Colonic mucosa (tissue), 4 donors: Measurements from ENCODE around the gene SLC26A11. TPM values are rescaled to one million over a fixed set of nuclear protein-coding genes. Genes with fewer than 3 reads are reported as not detected.

Experiments used
- DNase-seq: peaks from one replicate; pipeline ENCODE4 v3.0.0-alpha.2; 2020
- H3K27ac ChIP-seq: fragments of 200-600 bp; one replicate; pipeline ENCODE4 v1.8.0; 2021
- H3K27me3 ChIP-seq: fragments of 200-600 bp; one replicate; pipeline ENCODE4 v1.8.0; 2021
- H3K36me3 ChIP-seq: fragments of 200-600 bp; one replicate; pipeline ENCODE4 v1.8.0; 2021
- H3K4me1 ChIP-seq: fragments of 200-600 bp; one replicate; pipeline ENCODE4 v1.8.0; 2021; ENCODE audit warnings: mild to moderate bottlenecking
- H3K4me3 ChIP-seq: fragments of 200-600 bp; one replicate; pipeline ENCODE4 v1.8.0; 2021
- H3K9ac ChIP-seq, 2 donors: one replicate each; pipeline ENCODE4 v1.7.0; 2013; ENCODE audit warnings: control low read depth in 2 of 2, low read depth in 2 of 2, low read length in 2 of 2
- H3K9me3 ChIP-seq: fragments of 200-600 bp; one replicate; pipeline ENCODE4 v1.8.0; 2021
- intact Hi-C: fragments of 100-400 bp; cut with DNase I; formaldehyde crosslinking; loops from one replicate; pipeline ENCODE4 v1.14.1; 2022
- total RNA-seq, 2 donors: library from RNA; stranded (reverse); fragmentation: NEBNext Ultra II Directional in 1 of 2; extraction: Animal tissue kit (Norgen Biotek cat#: 25700) in 1 of 2; gene quantifications; one replicate each; pipeline ENCODE4 v1.2.1, GENCODE V29; 2021
- TF ChIP-seq, protein P1 (sequence below): fragments of 200-600 bp; IDR thresholded peaks from one replicate; pipeline ENCODE4 v1.8.0; 2022; ENCODE audit warnings: antibody characterized with exemption, mild to moderate bottlenecking
- donor health status: healthy.
- donor health status: DM: no; HTN: no; CAD: no.
- donor health status: DM: no; HTN: no; CAD: no.

SLC26A11 gene
- total RNA-seq, 2 donors from 2014 or later: 8.0 to 9.3 TPM

DNA sequence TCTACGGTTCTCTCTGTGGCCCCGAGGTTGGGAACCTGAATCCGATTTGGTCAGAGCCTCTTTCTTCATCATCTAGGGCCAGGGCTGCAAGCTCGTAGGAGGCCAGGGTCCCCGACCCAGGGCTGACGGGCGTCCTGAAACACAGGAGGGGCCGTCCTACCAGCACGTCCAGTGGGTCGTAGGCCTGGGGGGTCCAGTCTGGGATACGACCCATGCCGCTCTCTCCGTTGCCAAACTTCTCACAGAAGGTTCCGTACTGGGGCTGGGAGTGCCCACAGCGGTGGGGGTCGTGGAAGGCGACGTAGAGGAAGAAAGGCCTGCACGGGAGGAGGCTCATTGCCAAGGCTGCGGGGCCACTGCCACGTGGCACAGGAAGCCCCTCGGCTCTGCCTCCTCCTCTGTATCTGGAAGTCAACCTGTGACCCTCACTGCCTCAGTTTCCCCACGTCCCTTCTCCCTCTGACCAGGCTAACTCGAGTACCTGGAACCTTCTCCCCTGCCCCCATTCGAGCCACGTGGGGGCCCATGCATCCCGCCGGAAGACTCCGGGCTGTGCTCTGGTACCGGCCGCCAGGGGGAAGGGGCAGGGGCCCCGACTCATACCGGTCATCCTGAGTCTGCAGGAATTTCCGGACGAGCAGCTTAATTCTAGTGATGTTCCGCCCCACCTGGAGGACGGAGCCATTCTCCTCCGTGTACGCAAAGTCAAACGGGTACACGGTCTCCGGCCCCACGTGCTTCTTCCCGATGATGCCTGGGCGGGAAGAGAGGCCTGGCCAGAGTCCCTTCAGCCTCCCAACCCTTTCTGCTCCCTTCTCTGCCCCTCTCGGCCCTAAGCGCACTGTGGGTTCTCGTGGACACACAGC is 6.0 kb upstream of the SLC26A11 start:
- Histone ChIP-seq H3K27me3 (no peaks in the 10 kb centered on the region), H3K9me3 (no peaks in the 10 kb centered on the region), H3K4me3 (no peak overlapping the region), H3K36me3 (no peaks in the 10 kb centered on the region), H3K4me1 (peaks cover 2% of the 10 kb centered on the region), H3K9ac (no peak overlapping the region), H3K27ac (no peak overlapping the region)
- no peak for DNase-seq
- intact Hi-C loops: no loop called here
- TF ChIP-seq, protein P1, sequence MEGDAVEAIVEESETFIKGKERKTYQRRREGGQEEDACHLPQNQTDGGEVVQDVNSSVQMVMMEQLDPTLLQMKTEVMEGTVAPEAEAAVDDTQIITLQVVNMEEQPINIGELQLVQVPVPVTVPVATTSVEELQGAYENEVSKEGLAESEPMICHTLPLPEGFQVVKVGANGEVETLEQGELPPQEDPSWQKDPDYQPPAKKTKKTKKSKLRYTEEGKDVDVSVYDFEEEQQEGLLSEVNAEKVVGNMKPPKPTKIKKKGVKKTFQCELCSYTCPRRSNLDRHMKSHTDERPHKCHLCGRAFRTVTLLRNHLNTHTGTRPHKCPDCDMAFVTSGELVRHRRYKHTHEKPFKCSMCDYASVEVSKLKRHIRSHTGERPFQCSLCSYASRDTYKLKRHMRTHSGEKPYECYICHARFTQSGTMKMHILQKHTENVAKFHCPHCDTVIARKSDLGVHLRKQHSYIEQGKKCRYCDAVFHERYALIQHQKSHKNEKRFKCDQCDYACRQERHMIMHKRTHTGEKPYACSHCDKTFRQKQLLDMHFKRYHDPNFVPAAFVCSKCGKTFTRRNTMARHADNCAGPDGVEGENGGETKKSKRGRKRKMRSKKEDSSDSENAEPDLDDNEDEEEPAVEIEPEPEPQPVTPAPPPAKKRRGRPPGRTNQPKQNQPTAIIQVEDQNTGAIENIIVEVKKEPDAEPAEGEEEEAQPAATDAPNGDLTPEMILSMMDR: no peak

DNA sequence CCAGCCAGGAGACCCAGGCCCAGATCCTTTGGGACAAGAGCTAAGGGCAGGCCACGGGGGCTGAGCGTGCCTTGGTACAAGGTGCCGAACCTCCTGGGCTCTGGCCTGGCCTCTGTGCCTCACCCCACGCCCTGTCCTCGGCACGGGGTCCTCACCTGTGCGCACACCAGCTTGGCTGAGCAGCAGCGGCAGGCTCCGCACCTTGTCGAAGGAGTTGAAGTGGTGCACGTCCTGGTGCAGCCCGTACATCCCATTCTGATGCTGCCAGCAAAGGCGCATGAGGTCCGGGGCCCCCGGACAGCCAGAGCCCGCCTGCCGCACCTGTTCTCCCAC is 5.4 kb upstream of the SLC26A11 start:
- Histone ChIP-seq H3K9me3 (no peaks in the 10 kb centered on the region), H3K36me3 (no peaks in the 10 kb centered on the region), H3K4me3 (no peak overlapping the region), H3K27me3 (no peaks in the 10 kb centered on the region), H3K27ac (no peak overlapping the region), H3K9ac (no peak overlapping the region), H3K4me1 (peaks cover 3% of the 10 kb centered on the region)
- DNase-seq: no peak
- TF ChIP-seq, protein P1: no peak
- intact Hi-C loops: no loop called here

DNA sequence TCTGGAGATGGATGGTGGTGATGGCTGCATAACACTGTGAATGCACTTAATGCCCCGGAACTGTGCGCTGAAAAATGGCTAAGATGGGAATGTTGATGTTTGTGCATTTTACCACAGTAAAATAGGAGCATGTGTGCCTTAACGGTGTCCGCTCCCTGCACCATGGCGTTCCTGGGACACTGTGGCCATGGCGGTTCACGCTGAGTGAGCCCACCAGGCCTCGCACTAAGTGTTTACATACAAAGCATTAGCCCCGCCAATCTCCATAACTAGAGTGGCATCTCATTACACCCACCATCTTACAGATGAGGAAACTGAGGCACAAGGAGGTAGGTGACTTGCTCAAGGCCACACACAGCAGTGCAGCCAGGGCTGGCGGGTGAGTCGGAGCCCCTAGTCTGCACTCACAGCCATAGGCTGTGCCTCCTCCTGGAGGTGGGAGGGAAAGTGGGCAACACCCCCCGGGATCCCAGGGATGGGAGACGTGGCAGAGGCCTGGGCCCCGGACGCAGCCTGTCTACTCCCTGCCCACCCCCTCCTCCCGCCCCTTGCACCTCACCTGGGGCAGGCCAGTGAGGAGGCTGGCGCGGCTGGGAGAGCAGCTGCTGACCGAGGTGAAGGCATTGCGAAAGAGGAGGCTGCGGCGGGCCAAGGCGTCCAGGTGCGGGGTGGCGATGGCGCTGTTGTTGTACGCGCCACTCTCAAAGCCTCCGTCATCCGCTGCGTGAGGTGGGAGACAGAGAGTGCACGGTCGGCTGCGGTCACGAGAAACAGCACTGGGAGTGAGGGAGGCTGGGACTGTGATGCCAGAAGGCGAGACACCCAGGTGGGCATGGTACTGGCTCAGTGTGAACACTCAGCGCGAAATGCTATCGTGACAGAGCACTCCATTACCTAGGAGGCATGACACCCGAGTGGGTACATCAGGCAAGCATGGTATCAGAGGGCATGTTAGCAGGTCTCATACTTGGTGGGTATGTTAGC is 3.5 kb upstream of the SLC26A11 start:
- no peak for DNase-seq

DNA sequence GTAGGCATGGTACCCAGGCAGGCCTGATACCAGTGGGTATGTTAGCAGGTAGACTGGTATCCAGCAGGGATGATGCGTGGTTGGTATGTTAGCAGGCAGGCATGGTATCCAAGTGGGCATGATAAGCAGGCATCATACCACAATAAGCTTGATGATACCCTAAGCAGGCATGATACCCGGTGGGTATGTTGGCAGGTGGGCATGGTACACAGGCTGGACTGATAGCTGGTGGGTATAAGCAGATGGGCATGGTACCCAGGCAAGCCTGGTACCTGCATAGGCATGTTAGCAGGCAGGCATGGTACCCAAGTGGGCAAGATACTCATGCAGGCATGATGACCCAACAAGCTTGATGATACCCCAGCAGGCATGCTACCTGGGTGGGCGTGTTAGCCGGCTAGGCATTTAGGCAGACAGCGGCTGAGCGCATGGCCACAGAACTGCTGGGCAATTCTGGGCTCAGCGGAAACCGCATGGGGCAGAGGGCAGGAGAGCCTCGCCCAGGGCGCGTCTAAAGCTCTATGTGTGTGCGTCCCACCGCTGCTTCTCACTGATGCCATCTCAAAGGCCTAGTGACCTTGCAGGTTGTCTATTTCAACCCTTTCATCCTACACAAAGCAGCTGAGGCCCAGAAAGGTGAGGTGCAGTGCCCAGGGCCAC is 2.4 kb upstream of the SLC26A11 start:
- Histone ChIP-seq H3K9ac (no peak overlapping the region), H3K9me3 (no peaks in the 10 kb centered on the region), H3K27ac (no peak overlapping the region), H3K27me3 (no peaks in the 10 kb centered on the region), H3K36me3 (no peaks in the 10 kb centered on the region), H3K4me1 (peaks cover 3% of the 10 kb centered on the region), H3K4me3 (no peak overlapping the region)
- DNase-seq: no peak
- TF ChIP-seq, protein P1: no peak
- intact Hi-C loops: no loop called here

More for the DNA sequence above, 3.5 kb upstream of the SLC26A11 start:
- intact Hi-C loops: no loop called here
- H3K27me3 ChIP-seq: no peaks in the 10 kb centered on the region
- no peak overlapping the region for H3K27ac ChIP-seq
- TF ChIP-seq, protein P1: no peak
- no peaks in the 10 kb centered on the region for H3K9me3 ChIP-seq
- H3K4me1 ChIP-seq: peaks cover 3% of the 10 kb centered on the region
- no peak overlapping the region for H3K4me3 ChIP-seq
- no peaks in the 10 kb centered on the region for H3K36me3 ChIP-seq
- H3K9ac ChIP-seq: no peak overlapping the region

DNA sequence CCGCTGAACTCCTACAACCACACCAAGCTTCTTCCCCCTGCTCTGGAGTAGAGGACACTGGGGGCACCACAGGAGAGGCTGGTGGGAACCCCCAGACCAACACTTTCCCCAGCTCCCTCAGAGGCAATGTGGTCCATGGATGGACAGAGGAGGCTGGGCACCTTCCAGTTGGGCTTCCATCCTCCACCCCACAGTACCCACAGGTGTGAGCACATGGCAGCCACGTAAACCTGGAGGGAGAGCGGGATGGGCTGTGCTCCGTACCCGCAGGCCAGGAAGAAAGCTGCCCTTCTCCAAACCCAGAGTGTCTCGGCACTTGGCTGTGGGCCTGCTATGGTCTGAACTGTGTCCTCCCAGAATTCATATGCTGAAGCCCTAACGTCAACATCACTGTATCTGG is 1.8 kb upstream of the SLC26A11 start:
- intact Hi-C loops: no loop called here
- Histone ChIP-seq H3K4me3 (no peak overlapping the region), H3K4me1 (peaks cover 3% of the 10 kb centered on the region), H3K27me3 (no peaks in the 10 kb centered on the region), H3K36me3 (no peaks in the 10 kb centered on the region), H3K9me3 (no peaks in the 10 kb centered on the region), H3K9ac (no peak overlapping the region), H3K27ac (no peak overlapping the region)
- TF ChIP-seq, protein P1: no peak
- no peak for DNase-seq
